HG03469 (cell line): Measurements from ENCODE around the gene SPTBN1.
A peak's percentile ranks its signal among the peaks of the same experiment; 100 is the strongest.

Source experiments
- ATAC-seq: cut with Tn5 transposase; IDR thresholded peaks from one replicate; pipeline ENCODE4 v1.9.1; 2021; ENCODE audit warnings: mild to moderate bottlenecking, moderate library complexity, moderate number of reproducible peaks; ENCODE audit not compliant: unreplicated experiment

The SPTBN1 gene

GRCh38 chr2:54666634-54667265, 210.6 kb downstream of the SPTBN1 start:
- ATAC-seq, result no peak

GRCh38 chr2:54667266-54667639, 211.1 kb downstream of the SPTBN1 start:
- ATAC-seq, result no peak

GRCh38 chr2:54667726-54668650, 211.9 kb downstream of the SPTBN1 start:
- ATAC-seq, result no peak

- ATAC-seq, result no peak
Observed at GRCh38 chr2:54668711-54669110, 212.6 kb downstream of the SPTBN1 start.

- no peak for ATAC-seq
Observed at GRCh38 chr2:54669677-54670484, 213.8 kb downstream of the SPTBN1 start.

GRCh38 chr2:54670485-54671009, 214.4 kb downstream of the SPTBN1 start:
- no peak for ATAC-seq

- ATAC-seq, result no peak
Observed at GRCh38 chr2:54671010-54671409, 214.9 kb downstream of the SPTBN1 start.

- no peak for ATAC-seq
Observed at GRCh38 chr2:54671875-54672589, 215.9 kb downstream of the SPTBN1 start.

GRCh38 chr2:54672590-54673456, 216.7 kb downstream of the SPTBN1 start:
- peak; percentile 40 for ATAC-seq

- peak; percentile 27 for ATAC-seq
Observed at GRCh38 chr2:54673501-54673998, 217.4 kb downstream of the SPTBN1 start.

GRCh38 chr2:54675281-54675680, 219.2 kb downstream of the SPTBN1 start:
- no peak for ATAC-seq

- ATAC-seq, result no peak
Observed at GRCh38 chr2:54675738-54676137, 219.6 kb downstream of the SPTBN1 start.

GRCh38 chr2:54676656-54677055, 220.5 kb downstream of the SPTBN1 start:
- ATAC-seq, result no peak

GRCh38 chr2:54677476-54678265, 221.5 kb downstream of the SPTBN1 start:
- ATAC-seq, result no peak

GRCh38 chr2:54678719-54679118, 222.6 kb downstream of the SPTBN1 start:
- no peak for ATAC-seq

- ATAC-seq, result peak; percentile 73
Observed at GRCh38 chr2:54680397-54681041, 224.4 kb downstream of the SPTBN1 start.

- no peak for ATAC-seq
Observed at GRCh38 chr2:54681416-54681815, 225.3 kb downstream of the SPTBN1 start.

GRCh38 chr2:54683596-54683995, 227.5 kb downstream of the SPTBN1 start:
- no peak for ATAC-seq
